ENCODE measurements around the gene CORO2B. TPM values are rescaled to one million over a fixed set of nuclear protein-coding genes. Genes with fewer than 3 reads are reported as not detected.

Gene CORO2B
- total and polyA plus RNA-seq, 2 of the 4 experiments (the other 2 are of a cell fraction): 9.3 to 39.3 TPM

DNA sequence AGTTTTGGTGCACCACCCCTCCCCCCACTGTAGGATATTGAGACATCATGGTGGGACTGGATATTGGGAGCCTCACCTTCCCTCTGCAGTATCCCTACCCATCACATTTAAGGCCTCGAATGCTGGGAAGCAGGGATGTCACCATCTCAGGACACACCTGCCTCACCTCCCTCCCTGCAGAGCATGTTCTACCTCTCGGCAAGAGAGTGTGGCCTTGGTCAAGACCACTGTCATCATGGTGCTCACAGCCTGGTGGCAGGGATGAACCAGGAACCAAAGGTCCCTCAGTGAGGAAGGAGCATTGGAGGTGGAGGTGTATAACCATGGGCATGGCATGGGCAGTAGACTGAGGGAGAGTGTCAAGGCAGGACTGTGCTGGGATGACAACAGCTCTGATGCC lies 104.8 kb downstream of the CORO2B start:
- Histone ChIP-seq H4K20me1 (ENCODE audit: insufficient read depth, low read length) (peaks cover 3% of the 10 kb centered on the region; the same call in 1 of the 2 replicates), H3K4me1 (ENCODE audit: control insufficient read depth, insufficient read depth, low read length) (no peaks in the 10 kb centered on the region), H3K9ac (ENCODE audit: low read depth, low read length) (no peak overlapping the region), H3K9me3 (ENCODE audit: control insufficient read depth, insufficient read depth, low read length) (no peaks in the 10 kb centered on the region), H3K14ac (replicated peaks; ENCODE audit: low read depth, low read length) (no peak overlapping the region), H3K36me3 (ENCODE audit: control insufficient read depth, insufficient read depth, low read length) (no peaks in the 10 kb centered on the region), H2AK9ac (replicated peaks; ENCODE audit: low read depth, low read length, poor library complexity) (no peak overlapping the region), H2BK20ac (ENCODE audit: low read depth, low read length) (no peak overlapping the region), H2AFZ (replicated peaks; ENCODE audit: low read length, poor library complexity) (no peak overlapping the region), H3K27me3 (ENCODE audit: control insufficient read depth, insufficient read depth, low read length) (no peaks in the 10 kb centered on the region), H3K4me3 (ENCODE audit: insufficient read depth, low read depth, low read length) (no peak overlapping the region), H2BK15ac (ENCODE audit: low read depth, low read length) (no peak overlapping the region), H3K23ac (ENCODE audit: low read depth, low read length) (no peak overlapping the region), H3K4ac (ENCODE audit: low read depth, low read length) (no peak overlapping the region), H3K4me2 (ENCODE audit: low read depth, low read length) (no peak overlapping the region), H4K91ac (ENCODE audit: insufficient read depth, low read depth, low read length) (no peak overlapping the region), H2BK5ac (ENCODE audit: low read depth, low read length, poor library complexity, severe bottlenecking) (no peak overlapping the region), H2AK5ac (ENCODE audit: low read depth, low read length) (no peak overlapping the region), H3K27ac (ENCODE audit: insufficient read depth, low read length) (no peak overlapping the region), H4K5ac (ENCODE audit: low read depth, low read length) (no peak overlapping the region), H4K8ac (ENCODE audit: low read depth in 2 of 2, low read length in 2 of 2) (no peak overlapping the region), H3K56ac (ENCODE audit: extremely low read depth, insufficient read depth, low read length) (no peak overlapping the region), H3K79me1 (ENCODE audit: low read depth in 1 of 2, low read length in 2 of 2) (no peaks in the 10 kb centered on the region; a peak in 1 of 4 replicates), H3K9me1 (ENCODE audit: insufficient read depth, low read length) (peaks cover 4% of the 10 kb centered on the region; the same call in 1 of the 2 replicates), H3K18ac (ENCODE audit: low read depth, low read length) (no peak overlapping the region), H2BK120ac (ENCODE audit: low read depth, low read length) (no peak overlapping the region)
- DNase-seq (no peak), ATAC-seq (ENCODE audit: low read depth) (no peak)
- in situ Hi-C loops (cut with MboI; ENCODE audit: low sequenced_read_pairs) (no loop called here), intact Hi-C loops (cut with micrococcal nuclease) (no loop called here), dilution Hi-C loops (cut with HindIII; ENCODE audit: low sequenced_read_pairs, unreplicated experiment) (no loop called here)
- no CpG with 5 or more reads among the region's 2 CpGs for WGBS, 2 experiments (ENCODE audit: extremely low coverage in 2 of 2, insufficient read length in 1 of 2)
- TF ChIP-seq, protein P1, sequence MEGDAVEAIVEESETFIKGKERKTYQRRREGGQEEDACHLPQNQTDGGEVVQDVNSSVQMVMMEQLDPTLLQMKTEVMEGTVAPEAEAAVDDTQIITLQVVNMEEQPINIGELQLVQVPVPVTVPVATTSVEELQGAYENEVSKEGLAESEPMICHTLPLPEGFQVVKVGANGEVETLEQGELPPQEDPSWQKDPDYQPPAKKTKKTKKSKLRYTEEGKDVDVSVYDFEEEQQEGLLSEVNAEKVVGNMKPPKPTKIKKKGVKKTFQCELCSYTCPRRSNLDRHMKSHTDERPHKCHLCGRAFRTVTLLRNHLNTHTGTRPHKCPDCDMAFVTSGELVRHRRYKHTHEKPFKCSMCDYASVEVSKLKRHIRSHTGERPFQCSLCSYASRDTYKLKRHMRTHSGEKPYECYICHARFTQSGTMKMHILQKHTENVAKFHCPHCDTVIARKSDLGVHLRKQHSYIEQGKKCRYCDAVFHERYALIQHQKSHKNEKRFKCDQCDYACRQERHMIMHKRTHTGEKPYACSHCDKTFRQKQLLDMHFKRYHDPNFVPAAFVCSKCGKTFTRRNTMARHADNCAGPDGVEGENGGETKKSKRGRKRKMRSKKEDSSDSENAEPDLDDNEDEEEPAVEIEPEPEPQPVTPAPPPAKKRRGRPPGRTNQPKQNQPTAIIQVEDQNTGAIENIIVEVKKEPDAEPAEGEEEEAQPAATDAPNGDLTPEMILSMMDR (conservative IDR thresholded peaks at IDR 0.05; ENCODE audit: low read depth, low read length): no peak
- TF ChIP-seq RCOR1 (IDR thresholded peaks at IDR 0.05; ENCODE audit: insufficient replicate concordance, low read length): no peak
- TF ChIP-seq CEBPB (IDR thresholded peaks at IDR 0.05; ENCODE audit: low read depth, low read length): no peak
- TF ChIP-seq FOS (IDR thresholded peaks at IDR 0.05; ENCODE audit: low read depth, low read length): no peak
- no peak for TF ChIP-seq RFX5 (IDR thresholded peaks at IDR 0.05; ENCODE audit: low read depth, low read length)
- TF ChIP-seq BHLHE40 (IDR thresholded peaks at IDR 0.05; ENCODE audit: low read depth, low read length): no peak
- TF ChIP-seq MXI1 (IDR thresholded peaks at IDR 0.05; ENCODE audit: borderline replicate concordance, low read depth, low read length): no peak
- TF ChIP-seq NFE2L2 (IDR thresholded peaks at IDR 0.05; ENCODE audit: low read depth, low read length): no peak
- no peak for TF ChIP-seq CHD1 (IDR thresholded peaks at IDR 0.05; ENCODE audit: low read depth, low read length)
- TF ChIP-seq RAD21 (IDR thresholded peaks at IDR 0.05; ENCODE audit: low read length): no peak
- CTCF ChIA-PET: no interaction called here
- POLR2A ChIA-PET (ENCODE audit: unreplicated experiment): no interaction called here
- no TSS peak for BruUV-seq (replicated peaks)
